Measurements from ENCODE around the gene CFAP299.

DNA sequence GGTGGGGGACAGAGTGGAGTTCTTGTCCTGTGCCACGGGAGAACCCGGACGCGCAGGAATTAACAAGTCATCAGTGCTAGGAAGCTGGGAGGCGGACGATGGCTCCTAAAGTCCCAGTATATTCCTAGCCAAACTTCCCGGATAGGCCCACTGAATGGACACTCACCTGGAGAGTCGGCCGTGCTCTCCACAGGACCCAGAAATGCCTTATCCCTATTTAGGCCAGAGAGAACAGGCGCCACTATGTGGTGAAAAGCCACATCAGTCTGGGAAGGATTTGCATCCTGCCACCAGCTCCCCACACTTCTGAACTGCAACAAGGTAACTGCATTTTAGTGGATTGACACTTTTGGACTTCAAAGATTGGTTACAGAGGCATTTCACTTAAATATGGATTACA, 1.1 kb downstream of the CFAP299 start:
- no peak for TF ChIP-seq ZNF274 (IDR thresholded peaks at IDR 0.05; ENCODE audit: low read depth, low read length)
- TF ChIP-seq SUZ12 (IDR thresholded peaks at IDR 0.05; ENCODE audit: extremely low read depth, insufficient read depth, insufficient read length), result no peak
